ENCODE measurements around the gene STX16. TPM values are rescaled to one million over a fixed set of nuclear protein-coding genes. Genes with fewer than 3 reads are reported as not detected.
A peak's percentile ranks its signal among the peaks of the same experiment; 100 is the strongest.

STX16 gene
- total and polyA plus RNA-seq, 2 of the 13 experiments (the other 11 are each of a cell fraction or from before 2014, with no cell fraction given), result 28.0 to 72.7 TPM

GRCh38 chr20:58650776-58651558 is at the start of gene STX16 (continued):
- TF ChIP-seq ZNF235 (CRISPR knock-in tag; IDR thresholded peaks at IDR 0.05; ENCODE audit: borderline replicate concordance) (peak; percentile 95), SP1 (IDR thresholded peaks at IDR 0.05) (no peak), SP1 (CRISPR knock-in tag; IDR thresholded peaks at IDR 0.05) (peak; percentile 98), ZNF629 (CRISPR knock-in tag; conservative IDR thresholded peaks at IDR 0.05) (peak; percentile 84), ZFAT (CRISPR knock-in tag; conservative IDR thresholded peaks at IDR 0.05) (peak; percentile 86; the same call in 1 of the 2 replicates), ZBTB25 (CRISPR knock-in tag; IDR thresholded peaks at IDR 0.05) (peak; percentile 100), CEBPB (IDR thresholded peaks at IDR 0.05; ENCODE audit: borderline replicate concordance, low read depth, low read length) (no peak), ZNF550 (CRISPR knock-in tag; IDR thresholded peaks at IDR 0.05; ENCODE audit: borderline replicate concordance) (peak; percentile 99; the same call in 1 of the 2 replicates), ZNF75D (CRISPR knock-in tag; IDR thresholded peaks at IDR 0.05; ENCODE audit: borderline replicate concordance) (peak; percentile 84; the same call in 1 of the 2 replicates), EHMT2 (IDR thresholded peaks at IDR 0.05; ENCODE audit: borderline replicate concordance, low read depth, low read length) (peak; percentile 96; the same call in 1 of the 2 replicates), DNMT3B (CRISPR knock-in tag; conservative IDR thresholded peaks at IDR 0.05) (peak; percentile 98; the same call in 1 of the 2 replicates), ZNF597 (CRISPR knock-in tag; IDR thresholded peaks at IDR 0.05) (peak; percentile 74; the same call in 1 of the 2 replicates), KDM5A (IDR thresholded peaks at IDR 0.05; ENCODE audit: borderline replicate concordance, low read length) (peak; percentile 99), SNAPC2 (CRISPR knock-in tag; IDR thresholded peaks at IDR 0.05) (peak; percentile 97)
- TF ChIP-seq, protein P1, sequence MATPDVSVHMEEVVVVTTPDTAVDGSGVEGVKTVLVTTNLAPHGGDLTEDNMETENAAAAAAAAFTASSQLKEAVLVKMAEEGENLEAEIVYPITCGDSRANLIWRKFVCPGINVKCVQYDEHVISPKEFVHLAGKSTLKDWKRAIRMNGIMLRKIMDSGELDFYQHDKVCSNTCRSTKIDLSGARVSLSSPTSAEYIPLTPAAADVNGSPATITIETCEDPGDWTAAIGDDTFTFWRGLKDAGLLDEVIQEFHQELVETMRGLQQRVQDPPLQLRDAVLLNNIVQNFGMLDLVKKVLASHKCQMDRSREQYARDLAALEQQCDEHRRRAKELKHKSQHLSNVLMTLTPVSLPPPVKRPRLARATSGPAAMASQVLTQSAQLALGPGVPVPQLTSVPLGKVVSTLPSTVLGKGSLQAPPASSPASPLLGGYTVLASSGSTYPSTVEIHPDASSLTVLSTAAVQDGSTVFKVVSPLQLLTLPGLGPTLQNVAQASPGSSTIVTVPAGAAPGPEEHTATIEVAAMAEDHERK (CRISPR knock-in tag; IDR thresholded peaks at IDR 0.05; ENCODE audit: low read depth), result no peak
- TF ChIP-seq, protein P2, sequence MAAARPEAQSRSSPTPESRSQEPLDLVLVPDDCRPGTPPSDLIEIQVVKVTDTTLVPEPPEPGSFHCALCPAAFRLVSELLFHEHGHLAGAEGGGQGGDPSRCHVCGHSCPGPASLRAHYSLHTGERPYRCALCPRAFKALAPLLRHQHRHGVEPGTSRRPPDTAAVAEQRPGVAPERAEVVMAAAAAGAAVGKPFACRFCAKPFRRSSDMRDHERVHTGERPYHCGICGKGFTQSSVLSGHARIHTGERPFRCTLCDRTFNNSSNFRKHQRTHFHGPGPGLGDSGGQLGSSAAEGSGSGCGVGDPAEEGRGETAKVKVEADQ (CRISPR knock-in tag; IDR thresholded peaks at IDR 0.05; ENCODE audit: borderline replicate concordance), result peak; percentile 100; the same call in 1 of the 2 replicates
- TF ChIP-seq, protein P3, sequence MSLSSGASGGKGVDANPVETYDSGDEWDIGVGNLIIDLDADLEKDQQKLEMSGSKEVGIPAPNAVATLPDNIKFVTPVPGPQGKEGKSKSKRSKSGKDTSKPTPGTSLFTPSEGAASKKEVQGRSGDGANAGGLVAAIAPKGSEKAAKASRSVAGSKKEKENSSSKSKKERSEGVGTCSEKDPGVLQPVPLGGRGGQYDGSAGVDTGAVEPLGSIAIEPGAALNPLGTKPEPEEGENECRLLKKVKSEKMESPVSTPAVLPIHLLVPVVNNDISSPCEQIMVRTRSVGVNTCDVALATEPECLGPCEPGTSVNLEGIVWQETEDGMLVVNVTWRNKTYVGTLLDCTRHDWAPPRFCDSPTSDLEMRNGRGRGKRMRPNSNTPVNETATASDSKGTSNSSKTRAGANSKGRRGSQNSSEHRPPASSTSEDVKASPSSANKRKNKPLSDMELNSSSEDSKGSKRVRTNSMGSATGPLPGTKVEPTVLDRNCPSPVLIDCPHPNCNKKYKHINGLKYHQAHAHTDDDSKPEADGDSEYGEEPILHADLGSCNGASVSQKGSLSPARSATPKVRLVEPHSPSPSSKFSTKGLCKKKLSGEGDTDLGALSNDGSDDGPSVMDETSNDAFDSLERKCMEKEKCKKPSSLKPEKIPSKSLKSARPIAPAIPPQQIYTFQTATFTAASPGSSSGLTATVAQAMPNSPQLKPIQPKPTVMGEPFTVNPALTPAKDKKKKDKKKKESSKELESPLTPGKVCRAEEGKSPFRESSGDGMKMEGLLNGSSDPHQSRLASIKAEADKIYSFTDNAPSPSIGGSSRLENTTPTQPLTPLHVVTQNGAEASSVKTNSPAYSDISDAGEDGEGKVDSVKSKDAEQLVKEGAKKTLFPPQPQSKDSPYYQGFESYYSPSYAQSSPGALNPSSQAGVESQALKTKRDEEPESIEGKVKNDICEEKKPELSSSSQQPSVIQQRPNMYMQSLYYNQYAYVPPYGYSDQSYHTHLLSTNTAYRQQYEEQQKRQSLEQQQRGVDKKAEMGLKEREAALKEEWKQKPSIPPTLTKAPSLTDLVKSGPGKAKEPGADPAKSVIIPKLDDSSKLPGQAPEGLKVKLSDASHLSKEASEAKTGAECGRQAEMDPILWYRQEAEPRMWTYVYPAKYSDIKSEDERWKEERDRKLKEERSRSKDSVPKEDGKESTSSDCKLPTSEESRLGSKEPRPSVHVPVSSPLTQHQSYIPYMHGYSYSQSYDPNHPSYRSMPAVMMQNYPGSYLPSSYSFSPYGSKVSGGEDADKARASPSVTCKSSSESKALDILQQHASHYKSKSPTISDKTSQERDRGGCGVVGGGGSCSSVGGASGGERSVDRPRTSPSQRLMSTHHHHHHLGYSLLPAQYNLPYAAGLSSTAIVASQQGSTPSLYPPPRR (CRISPR knock-in tag; IDR thresholded peaks at IDR 0.05; ENCODE audit: borderline replicate concordance), result peak; percentile 96
- TF ChIP-seq, protein P4, sequence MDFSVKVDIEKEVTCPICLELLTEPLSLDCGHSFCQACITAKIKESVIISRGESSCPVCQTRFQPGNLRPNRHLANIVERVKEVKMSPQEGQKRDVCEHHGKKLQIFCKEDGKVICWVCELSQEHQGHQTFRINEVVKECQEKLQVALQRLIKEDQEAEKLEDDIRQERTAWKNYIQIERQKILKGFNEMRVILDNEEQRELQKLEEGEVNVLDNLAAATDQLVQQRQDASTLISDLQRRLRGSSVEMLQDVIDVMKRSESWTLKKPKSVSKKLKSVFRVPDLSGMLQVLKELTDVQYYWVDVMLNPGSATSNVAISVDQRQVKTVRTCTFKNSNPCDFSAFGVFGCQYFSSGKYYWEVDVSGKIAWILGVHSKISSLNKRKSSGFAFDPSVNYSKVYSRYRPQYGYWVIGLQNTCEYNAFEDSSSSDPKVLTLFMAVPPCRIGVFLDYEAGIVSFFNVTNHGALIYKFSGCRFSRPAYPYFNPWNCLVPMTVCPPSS (IDR thresholded peaks at IDR 0.05), result no peak
